HG02884 (cell line): Measurements from ENCODE around the gene SEC23A.
"Not testable (repeated sequence)": the region's sequence is repeated elsewhere in the genome, so short reads cannot be mapped to it uniquely, and the experiment has no call there.

ENCODE experiments used
- ATAC-seq: cut with Tn5 transposase; IDR thresholded peaks from one replicate; pipeline ENCODE4 v1.9.1; 2021; ENCODE audit warnings: mild to moderate bottlenecking, moderate library complexity; ENCODE audit not compliant: unreplicated experiment

Gene SEC23A

GRCh38 chr14:39034481-39035296 lies 68.3 kb downstream of the SEC23A start:
- ATAC-seq: no peak

DNA sequence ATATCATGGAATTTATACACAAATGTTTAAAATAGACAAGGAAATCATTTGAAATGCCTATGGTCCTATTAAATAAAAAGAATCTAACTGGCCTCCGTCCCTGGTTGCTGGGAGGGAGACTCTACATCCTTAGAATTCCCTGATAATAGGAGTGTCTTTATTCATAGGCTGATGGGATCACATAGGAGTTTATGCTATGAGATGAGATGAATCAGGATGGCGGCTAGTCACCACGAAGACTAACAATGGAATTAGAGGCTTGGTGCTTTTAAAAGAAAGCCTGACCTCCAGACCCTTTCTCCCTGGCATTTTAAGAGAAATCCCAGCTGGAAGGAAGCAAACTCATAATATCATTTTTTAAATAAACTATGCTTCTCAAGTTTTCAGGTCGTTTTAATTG lies 69.7 kb downstream of the SEC23A start:
- no peak for ATAC-seq

DNA sequence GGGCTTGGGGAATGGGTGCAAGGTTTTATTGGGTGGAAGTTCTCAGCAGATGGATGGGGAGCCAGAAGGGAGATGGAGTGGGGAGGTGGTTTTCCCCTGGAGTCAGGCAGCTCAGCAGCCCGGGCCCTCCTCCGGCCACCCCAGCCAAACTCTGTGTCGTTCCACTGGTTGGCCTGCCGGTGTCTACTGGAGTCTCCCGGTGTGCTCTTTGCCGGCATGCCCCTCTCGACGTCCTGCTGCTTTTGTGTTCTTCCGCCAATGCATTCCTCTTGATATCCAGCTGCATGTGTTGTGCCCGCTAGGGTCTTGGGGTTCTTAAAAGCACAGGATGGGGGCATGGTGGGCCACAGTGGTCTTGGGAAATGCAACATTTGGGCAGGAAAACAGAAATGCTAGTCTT lies 72.8 kb downstream of the SEC23A start:
- no peak for ATAC-seq

GRCh38 chr14:39029789-39030188 lies 73.2 kb downstream of the SEC23A start:
- ATAC-seq: no peak

GRCh38 chr14:39028620-39029019 lies 74.4 kb downstream of the SEC23A start:
- ATAC-seq: no peak

GRCh38 chr14:39025810-39026627 lies 77.0 kb downstream of the SEC23A start:
- no peak for ATAC-seq

GRCh38 chr14:39025250-39025809 lies 77.7 kb downstream of the SEC23A start:
- no peak for ATAC-seq

GRCh38 chr14:39023939-39024871 lies 78.8 kb downstream of the SEC23A start:
- no peak for ATAC-seq

- ATAC-seq: not testable (repeated sequence)
These were observed 85.7 kb downstream of the SEC23A start for GRCh38 chr14:39017096-39018016.

GRCh38 chr14:39016733-39017095 lies 86.3 kb downstream of the SEC23A start:
- no peak for ATAC-seq

- ATAC-seq: no peak
These were observed 87.0 kb downstream of the SEC23A start for GRCh38 chr14:39015964-39016577.

DNA sequence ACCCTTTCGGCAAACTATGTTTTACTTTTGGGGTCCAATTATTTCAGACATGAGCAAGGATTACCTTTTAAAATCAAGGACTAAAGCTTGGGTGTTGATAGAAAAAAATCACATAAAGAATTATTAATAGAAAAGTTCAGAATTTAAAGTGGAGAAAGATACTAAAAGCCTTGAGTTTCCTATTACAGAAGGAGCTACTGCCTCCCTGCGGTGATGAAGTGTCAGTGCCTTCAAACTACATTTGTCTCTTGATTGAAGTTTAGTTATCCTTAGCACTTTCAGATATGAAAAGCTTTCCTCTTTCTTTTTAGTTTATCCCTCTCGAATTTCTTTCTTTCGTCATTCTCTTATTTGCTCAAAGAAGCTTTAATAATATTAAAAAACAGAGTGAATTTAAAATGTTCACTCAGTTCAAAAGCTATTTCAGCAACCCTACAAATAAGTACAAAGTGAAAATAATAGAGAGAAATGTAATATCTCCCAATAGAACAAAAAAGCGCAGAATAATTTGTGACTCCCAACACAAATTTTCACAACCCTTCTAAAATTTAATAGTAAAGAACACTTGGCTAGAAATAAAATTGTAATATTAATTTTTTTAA lies 87.6 kb downstream of the SEC23A start:
- peak; percentile 85 for ATAC-seq

DNA sequence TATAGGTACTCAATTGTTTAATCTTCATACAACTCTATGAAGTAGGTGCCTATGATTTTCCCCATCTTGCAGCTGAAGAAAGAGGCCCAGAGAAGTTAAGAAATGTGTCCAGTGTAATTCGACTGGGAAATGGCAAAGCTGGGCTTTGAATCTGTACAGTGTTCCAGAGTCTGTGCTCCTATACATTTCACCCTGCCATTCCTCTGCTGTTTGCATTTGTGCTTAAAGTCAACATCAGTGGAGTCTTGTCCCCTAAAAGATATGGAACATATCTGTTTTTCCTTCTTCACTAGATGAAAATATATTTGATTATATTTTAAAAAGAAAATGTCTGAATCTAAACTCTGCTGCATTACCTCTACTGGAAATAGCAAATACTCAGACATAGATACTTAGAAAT lies 88.6 kb downstream of the SEC23A start:
- no peak for ATAC-seq

- ATAC-seq: not testable (repeated sequence)
These were observed 94.1 kb downstream of the SEC23A start for GRCh38 chr14:39008965-39009364.

DNA sequence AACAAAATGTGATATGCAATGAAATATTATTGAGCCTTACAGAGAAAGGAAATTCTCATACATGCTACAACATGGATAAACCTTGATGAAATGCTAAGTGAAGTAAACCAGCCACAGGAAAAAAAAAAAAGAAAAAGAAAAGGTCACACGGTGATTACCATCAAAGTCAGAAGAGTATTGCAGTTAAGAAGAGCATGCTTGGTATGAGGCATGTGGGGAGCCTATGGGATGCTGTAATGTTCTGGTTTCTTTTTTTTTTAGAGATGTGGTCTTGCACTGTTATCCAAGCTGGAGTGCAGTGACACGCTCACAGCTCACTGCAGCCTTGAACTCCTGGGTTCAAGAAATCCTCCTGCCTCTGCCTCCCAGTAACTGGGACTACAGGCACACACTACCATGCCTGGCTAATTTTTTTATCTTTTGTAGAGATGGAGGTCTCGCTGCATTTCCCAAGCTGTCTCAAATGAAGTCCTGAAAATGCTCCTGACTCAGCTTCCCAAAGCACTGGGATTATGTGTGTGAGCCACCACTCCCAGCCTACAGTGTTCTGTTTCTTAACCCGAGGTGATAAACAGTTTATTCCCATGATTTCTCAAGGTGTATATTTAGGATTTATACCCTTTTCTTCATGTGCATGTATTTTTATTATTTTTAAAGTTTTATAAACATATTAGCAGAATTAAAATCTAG lies 96.2 kb downstream of the SEC23A start:
- ATAC-seq: no peak

- ATAC-seq: no peak
These were observed 97.8 kb downstream of the SEC23A start for GRCh38 chr14:39005044-39005880.

DNA sequence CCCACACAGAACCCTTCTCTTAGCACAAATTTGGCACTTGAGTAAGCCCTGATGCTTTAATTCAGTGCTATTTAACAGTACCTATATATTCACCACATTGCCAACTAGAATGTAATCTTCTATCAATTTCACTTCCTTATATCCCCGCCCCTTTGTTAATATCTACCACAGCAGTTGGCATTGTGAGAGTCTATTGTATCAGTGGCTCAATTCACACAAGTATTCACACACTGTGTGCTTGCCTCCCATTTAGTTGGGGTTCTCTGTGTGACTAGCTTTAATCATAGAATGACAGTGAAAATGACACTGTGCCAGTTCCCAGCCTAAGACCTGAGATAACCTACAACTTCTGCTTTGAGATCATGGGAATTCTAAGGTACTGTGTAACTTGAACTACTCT lies 103.1 kb downstream of the SEC23A start:
- ATAC-seq: no peak
